ENCODE data around the gene DLGAP1. TPM values are rescaled to one million over a fixed set of nuclear protein-coding genes. Genes with fewer than 3 reads are reported as not detected.

Gene DLGAP1
- total RNA-seq, 1 experiment from 2014 or later: 23.0 TPM

DNA sequence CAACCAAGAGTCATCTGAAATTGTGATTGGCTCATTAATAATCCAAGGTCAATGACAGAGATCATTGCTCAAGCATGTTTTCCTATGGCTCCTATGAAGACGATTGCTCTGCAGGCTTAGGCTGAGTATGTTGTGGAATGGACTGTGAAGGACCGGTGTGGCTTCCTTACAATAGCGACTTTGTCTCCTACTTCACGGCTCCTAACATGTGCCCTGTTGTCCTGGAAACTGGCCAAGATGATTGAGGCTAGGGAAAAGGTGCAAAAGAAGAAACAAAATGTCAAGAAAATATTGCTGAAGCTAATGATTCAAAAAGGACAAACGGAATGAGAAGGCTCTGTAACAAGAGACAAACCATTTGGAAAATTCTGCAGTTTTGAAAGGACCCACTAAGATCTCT is 24.3 kb downstream of the DLGAP1 start:
- no peak overlapping the region for H3K4me3 Mint-ChIP-seq
- peaks cover 5% of the 10 kb centered on the region for H3K9me3 Mint-ChIP-seq
- no peak for ATAC-seq
- peaks cover 12% of the 10 kb centered on the region for H3K4me1 Mint-ChIP-seq
- CTCF ChIA-PET: no interaction called here
- no peaks in the 10 kb centered on the region for H3K27me3 Mint-ChIP-seq (ENCODE audit: low read depth)
- POLR2A ChIA-PET: no interaction called here
- TF ChIP-seq ZNF512 (CRISPR knock-in tag; IDR thresholded peaks at IDR 0.05; ENCODE audit: borderline replicate concordance): no peak
- no peak for TF ChIP-seq E2F5 (CRISPR knock-in tag; IDR thresholded peaks at IDR 0.05)
- no peak for TF ChIP-seq ELF4 (CRISPR knock-in tag; IDR thresholded peaks at IDR 0.05; ENCODE audit: low read depth)
- TF ChIP-seq SMAD4 (CRISPR knock-in tag; IDR thresholded peaks at IDR 0.05): no peak
- TF ChIP-seq NR2C2 (CRISPR knock-in tag; IDR thresholded peaks at IDR 0.05): no peak
- TF ChIP-seq TP53 (CRISPR knock-in tag; IDR thresholded peaks at IDR 0.05): no peak
- TF ChIP-seq, protein P1, sequence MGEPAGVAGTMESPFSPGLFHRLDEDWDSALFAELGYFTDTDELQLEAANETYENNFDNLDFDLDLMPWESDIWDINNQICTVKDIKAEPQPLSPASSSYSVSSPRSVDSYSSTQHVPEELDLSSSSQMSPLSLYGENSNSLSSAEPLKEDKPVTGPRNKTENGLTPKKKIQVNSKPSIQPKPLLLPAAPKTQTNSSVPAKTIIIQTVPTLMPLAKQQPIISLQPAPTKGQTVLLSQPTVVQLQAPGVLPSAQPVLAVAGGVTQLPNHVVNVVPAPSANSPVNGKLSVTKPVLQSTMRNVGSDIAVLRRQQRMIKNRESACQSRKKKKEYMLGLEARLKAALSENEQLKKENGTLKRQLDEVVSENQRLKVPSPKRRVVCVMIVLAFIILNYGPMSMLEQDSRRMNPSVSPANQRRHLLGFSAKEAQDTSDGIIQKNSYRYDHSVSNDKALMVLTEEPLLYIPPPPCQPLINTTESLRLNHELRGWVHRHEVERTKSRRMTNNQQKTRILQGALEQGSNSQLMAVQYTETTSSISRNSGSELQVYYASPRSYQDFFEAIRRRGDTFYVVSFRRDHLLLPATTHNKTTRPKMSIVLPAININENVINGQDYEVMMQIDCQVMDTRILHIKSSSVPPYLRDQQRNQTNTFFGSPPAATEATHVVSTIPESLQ (CRISPR knock-in tag; IDR thresholded peaks at IDR 0.05): no peak
- TF ChIP-seq RORB (CRISPR knock-in tag; IDR thresholded peaks at IDR 0.05): no peak
- TF ChIP-seq KAT7 (CRISPR knock-in tag; IDR thresholded peaks at IDR 0.05; ENCODE audit: borderline replicate concordance): no peak
- no peak for TF ChIP-seq ZBTB21 (CRISPR knock-in tag; IDR thresholded peaks at IDR 0.05; ENCODE audit: borderline replicate concordance)
- TF ChIP-seq CBFB (CRISPR knock-in tag; IDR thresholded peaks at IDR 0.05; ENCODE audit: low read depth): no peak
- TF ChIP-seq ZMAT4 (CRISPR knock-in tag; IDR thresholded peaks at IDR 0.05): no peak
- TF ChIP-seq, protein P2, sequence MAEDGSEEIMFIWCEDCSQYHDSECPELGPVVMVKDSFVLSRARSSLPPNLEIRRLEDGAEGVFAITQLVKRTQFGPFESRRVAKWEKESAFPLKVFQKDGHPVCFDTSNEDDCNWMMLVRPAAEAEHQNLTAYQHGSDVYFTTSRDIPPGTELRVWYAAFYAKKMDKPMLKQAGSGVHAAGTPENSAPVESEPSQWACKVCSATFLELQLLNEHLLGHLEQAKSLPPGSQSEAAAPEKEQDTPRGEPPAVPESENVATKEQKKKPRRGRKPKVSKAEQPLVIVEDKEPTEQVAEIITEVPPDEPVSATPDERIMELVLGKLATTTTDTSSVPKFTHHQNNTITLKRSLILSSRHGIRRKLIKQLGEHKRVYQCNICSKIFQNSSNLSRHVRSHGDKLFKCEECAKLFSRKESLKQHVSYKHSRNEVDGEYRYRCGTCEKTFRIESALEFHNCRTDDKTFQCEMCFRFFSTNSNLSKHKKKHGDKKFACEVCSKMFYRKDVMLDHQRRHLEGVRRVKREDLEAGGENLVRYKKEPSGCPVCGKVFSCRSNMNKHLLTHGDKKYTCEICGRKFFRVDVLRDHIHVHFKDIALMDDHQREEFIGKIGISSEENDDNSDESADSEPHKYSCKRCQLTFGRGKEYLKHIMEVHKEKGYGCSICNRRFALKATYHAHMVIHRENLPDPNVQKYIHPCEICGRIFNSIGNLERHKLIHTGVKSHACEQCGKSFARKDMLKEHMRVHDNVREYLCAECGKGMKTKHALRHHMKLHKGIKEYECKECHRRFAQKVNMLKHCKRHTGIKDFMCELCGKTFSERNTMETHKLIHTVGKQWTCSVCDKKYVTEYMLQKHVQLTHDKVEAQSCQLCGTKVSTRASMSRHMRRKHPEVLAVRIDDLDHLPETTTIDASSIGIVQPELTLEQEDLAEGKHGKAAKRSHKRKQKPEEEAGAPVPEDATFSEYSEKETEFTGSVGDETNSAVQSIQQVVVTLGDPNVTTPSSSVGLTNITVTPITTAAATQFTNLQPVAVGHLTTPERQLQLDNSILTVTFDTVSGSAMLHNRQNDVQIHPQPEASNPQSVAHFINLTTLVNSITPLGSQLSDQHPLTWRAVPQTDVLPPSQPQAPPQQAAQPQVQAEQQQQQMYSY (CRISPR knock-in tag; IDR thresholded peaks at IDR 0.05): no peak
- TF ChIP-seq TEAD1 (CRISPR knock-in tag; IDR thresholded peaks at IDR 0.05): no peak
- TF ChIP-seq, protein P3, sequence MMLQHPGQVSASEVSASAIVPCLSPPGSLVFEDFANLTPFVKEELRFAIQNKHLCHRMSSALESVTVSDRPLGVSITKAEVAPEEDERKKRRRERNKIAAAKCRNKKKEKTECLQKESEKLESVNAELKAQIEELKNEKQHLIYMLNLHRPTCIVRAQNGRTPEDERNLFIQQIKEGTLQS (CRISPR knock-in tag; conservative IDR thresholded peaks at IDR 0.05): no peak
- TF ChIP-seq, protein P4, sequence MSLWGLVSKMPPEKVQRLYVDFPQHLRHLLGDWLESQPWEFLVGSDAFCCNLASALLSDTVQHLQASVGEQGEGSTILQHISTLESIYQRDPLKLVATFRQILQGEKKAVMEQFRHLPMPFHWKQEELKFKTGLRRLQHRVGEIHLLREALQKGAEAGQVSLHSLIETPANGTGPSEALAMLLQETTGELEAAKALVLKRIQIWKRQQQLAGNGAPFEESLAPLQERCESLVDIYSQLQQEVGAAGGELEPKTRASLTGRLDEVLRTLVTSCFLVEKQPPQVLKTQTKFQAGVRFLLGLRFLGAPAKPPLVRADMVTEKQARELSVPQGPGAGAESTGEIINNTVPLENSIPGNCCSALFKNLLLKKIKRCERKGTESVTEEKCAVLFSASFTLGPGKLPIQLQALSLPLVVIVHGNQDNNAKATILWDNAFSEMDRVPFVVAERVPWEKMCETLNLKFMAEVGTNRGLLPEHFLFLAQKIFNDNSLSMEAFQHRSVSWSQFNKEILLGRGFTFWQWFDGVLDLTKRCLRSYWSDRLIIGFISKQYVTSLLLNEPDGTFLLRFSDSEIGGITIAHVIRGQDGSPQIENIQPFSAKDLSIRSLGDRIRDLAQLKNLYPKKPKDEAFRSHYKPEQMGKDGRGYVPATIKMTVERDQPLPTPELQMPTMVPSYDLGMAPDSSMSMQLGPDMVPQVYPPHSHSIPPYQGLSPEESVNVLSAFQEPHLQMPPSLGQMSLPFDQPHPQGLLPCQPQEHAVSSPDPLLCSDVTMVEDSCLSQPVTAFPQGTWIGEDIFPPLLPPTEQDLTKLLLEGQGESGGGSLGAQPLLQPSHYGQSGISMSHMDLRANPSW (CRISPR knock-in tag; conservative IDR thresholded peaks at IDR 0.05; ENCODE audit: low read depth): no peak
- no peak for TF ChIP-seq MXD4 (CRISPR knock-in tag; IDR thresholded peaks at IDR 0.05; ENCODE audit: borderline replicate concordance)
- no peak for TF ChIP-seq USF1 (CRISPR knock-in tag; IDR thresholded peaks at IDR 0.05)
- H3K36me3 Mint-ChIP-seq: peaks cover 7% of the 10 kb centered on the region; the same call in 1 of the 2 replicates
- no peak for DNase-seq (ENCODE audit: low spot score)
- peak overlapping the region; percentile 25 for H3K27ac Mint-ChIP-seq

All from WTC11 (cell line).